Measurements from ENCODE around the gene SEC11C. TPM values are rescaled to one million over a fixed set of nuclear protein-coding genes. Genes with fewer than 3 reads are reported as not detected.

The SEC11C gene
- polyA plus RNA-seq (2013): 48.4 TPM

DNA sequence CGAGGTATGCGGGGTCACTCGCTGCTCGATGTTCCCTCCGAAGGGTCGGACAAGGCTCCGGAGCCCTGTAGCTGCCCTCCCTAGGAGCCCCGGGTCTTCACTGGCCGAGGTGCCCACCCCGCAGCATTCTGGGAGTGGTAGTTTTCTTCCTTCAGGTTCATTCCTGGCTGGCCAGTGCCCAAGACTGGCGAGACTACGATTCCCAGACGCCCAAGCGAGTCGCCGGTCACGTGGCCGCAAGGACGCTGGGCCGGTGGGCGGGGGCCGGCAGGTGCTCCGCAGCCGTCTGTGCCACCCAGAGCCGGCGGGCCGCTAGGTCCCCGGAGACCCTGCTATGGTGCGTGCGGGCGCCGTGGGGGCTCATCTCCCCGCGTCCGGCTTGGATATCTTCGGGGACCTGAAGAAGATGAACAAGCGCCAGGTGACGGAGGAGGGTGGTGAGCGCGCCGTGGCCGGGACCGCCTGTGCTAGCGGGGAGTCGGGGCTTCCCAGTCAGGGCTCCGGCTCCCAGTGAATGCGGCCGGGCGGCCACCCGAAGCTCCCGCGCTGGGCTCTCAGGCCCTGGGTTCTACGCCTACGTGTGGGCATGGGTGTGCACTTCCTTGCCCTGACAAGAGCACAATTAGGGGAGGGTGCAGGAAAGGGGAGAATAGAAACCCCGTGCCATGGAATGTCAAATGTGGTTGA is at the start of gene SEC11C:
Gene SEC11C, plus strand, starts transcription at position 270 of the 687 bp plus-strand sequence. Its CDS starts 65 bp downstream, at position 335.
- peak; percentile 98 to 99 (median 99) for DNase-seq
- no peaks in the 10 kb centered on the region for H3K9me3 ChIP-seq (ENCODE audit: control extremely low read depth in 1 of 5, control insufficient read depth in 4 of 5, insufficient read depth in 2 of 5, low read depth in 1 of 5, low read length in 4 of 5)
- ChIA-PET CTCF (no interaction called here), POLR2A (interaction anchor here (0.7 kb wide), 1 partner anchor 594 kb away, joined by 3 read pairs; no protein-coding TSS in a partner anchor)
- H3K27me3 ChIP-seq (replicated peaks in 2 of 5; ENCODE audit: control insufficient read depth in 4 of 5, insufficient read depth in 5 of 5, low read length in 4 of 5): peaks cover 0 to 5% (median 2%) of the 10 kb centered on the region in 5 experiments
- H3K27ac ChIP-seq (ENCODE audit: insufficient read depth in 1 of 2, low read depth in 1 of 2, low read length in 2 of 2, poor library complexity in 1 of 2, severe bottlenecking in 2 of 2): peak within 1 kb of the TSS; percentile 100
- H3K36me3 ChIP-seq (ENCODE audit: control insufficient read depth in 4 of 4, insufficient read depth in 4 of 4, low read length in 3 of 4): no peaks in the 10 kb centered on the region
- H3K4me3 ChIP-seq (ENCODE audit: control insufficient read depth in 1 of 7, extremely low read depth in 1 of 7, insufficient read depth in 4 of 7, low read depth in 2 of 7, low read length in 6 of 7): peak within 1 kb of the TSS; percentile 74 to 87 (median 79)
- 0% methylated on average over 43 of the region's 55 CpGs for WGBS (ENCODE audit: insufficient coverage)
- peaks cover 8 to 13% (median 10%) of the 10 kb centered on the region in 4 experiments for H3K4me1 ChIP-seq (ENCODE audit: control extremely low read depth in 1 of 4, control insufficient read depth in 4 of 4, insufficient read depth in 4 of 4, low read length in 3 of 4)

- Histone ChIP-seq H3K4me3 (ENCODE audit: control insufficient read depth in 1 of 7, extremely low read depth in 1 of 7, insufficient read depth in 4 of 7, low read depth in 2 of 7, low read length in 6 of 7) (no peak overlapping the region), H3K36me3 (ENCODE audit: control insufficient read depth in 4 of 4, insufficient read depth in 4 of 4, low read length in 3 of 4) (no peaks in the 10 kb centered on the region), H3K4me1 (ENCODE audit: control extremely low read depth in 1 of 4, control insufficient read depth in 4 of 4, insufficient read depth in 4 of 4, low read length in 3 of 4) (no peaks in the 10 kb centered on the region), H3K27ac (ENCODE audit: insufficient read depth in 1 of 2, low read depth in 1 of 2, low read length in 2 of 2, poor library complexity in 1 of 2, severe bottlenecking in 2 of 2) (no peak overlapping the region), H3K9me3 (ENCODE audit: control extremely low read depth in 1 of 5, control insufficient read depth in 4 of 5, insufficient read depth in 2 of 5, low read depth in 1 of 5, low read length in 4 of 5) (no peaks in the 10 kb centered on the region), H3K27me3 (replicated peaks in 2 of 5; ENCODE audit: control insufficient read depth in 4 of 5, insufficient read depth in 5 of 5, low read length in 4 of 5) (peaks cover 0 to 9% (median 0%) of the 10 kb centered on the region in 5 experiments)
- ChIA-PET CTCF (no interaction called here), POLR2A (no interaction called here)
- no peak for DNase-seq
- 94% methylated on average over 5 of the region's 5 CpGs for WGBS (ENCODE audit: insufficient coverage)
Observed at GRCh38 chr18:59090966-59091603, 48.6 kb upstream of the SEC11C start.

- H3K9me3 ChIP-seq (ENCODE audit: control extremely low read depth in 1 of 5, control insufficient read depth in 4 of 5, insufficient read depth in 2 of 5, low read depth in 1 of 5, low read length in 4 of 5): no peaks in the 10 kb centered on the region
- peaks cover 0 to 4% (median 0%) of the 10 kb centered on the region in 5 experiments for H3K27me3 ChIP-seq (replicated peaks in 2 of 5; ENCODE audit: control insufficient read depth in 4 of 5, insufficient read depth in 5 of 5, low read length in 4 of 5)
Observed at GRCh38 chr18:59093668-59094067, 46.0 kb upstream of the SEC11C start.

DNA sequence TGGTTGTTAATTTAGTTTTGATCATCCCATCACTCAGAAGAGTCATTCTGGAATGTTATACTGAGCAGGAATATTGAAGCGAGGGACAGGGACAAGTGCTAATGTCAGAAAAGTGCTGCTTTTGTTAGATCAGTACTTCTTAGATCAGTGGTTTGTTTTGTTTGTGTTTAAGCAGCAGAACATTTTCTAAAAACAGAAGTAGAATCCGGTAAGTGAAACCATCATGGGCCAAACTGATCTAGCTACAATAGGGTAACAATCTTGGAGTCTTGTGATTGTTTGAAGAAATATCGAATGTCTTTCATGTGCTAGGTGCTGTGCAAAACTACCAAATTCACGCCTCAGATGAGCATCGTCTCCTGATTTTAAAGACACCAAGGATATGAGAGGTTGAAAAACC is 45.1 kb upstream of the SEC11C start:
- CTCF ChIA-PET: no interaction called here
- H3K4me1 ChIP-seq (ENCODE audit: control extremely low read depth in 1 of 4, control insufficient read depth in 4 of 4, insufficient read depth in 4 of 4, low read length in 3 of 4): no peaks in the 10 kb centered on the region
- 95% methylated on average over 5 of the region's 5 CpGs for WGBS (ENCODE audit: insufficient coverage)
- H3K36me3 ChIP-seq (ENCODE audit: control insufficient read depth in 4 of 4, insufficient read depth in 4 of 4, low read length in 3 of 4): no peaks in the 10 kb centered on the region
- no peak for DNase-seq
- H3K4me3 ChIP-seq (ENCODE audit: control insufficient read depth in 1 of 7, extremely low read depth in 1 of 7, insufficient read depth in 4 of 7, low read depth in 2 of 7, low read length in 6 of 7): no peak overlapping the region
- H3K27me3 ChIP-seq (replicated peaks in 2 of 5; ENCODE audit: control insufficient read depth in 4 of 5, insufficient read depth in 5 of 5, low read length in 4 of 5): peaks cover 0 to 6% (median 0%) of the 10 kb centered on the region in 5 experiments
- H3K27ac ChIP-seq (ENCODE audit: insufficient read depth in 1 of 2, low read depth in 1 of 2, low read length in 2 of 2, poor library complexity in 1 of 2, severe bottlenecking in 2 of 2): no peak overlapping the region
- H3K9me3 ChIP-seq (ENCODE audit: control extremely low read depth in 1 of 5, control insufficient read depth in 4 of 5, insufficient read depth in 2 of 5, low read depth in 1 of 5, low read length in 4 of 5): no peaks in the 10 kb centered on the region
- POLR2A ChIA-PET: no interaction called here

More at GRCh38 chr18:59093668-59094067, 46.0 kb upstream of the SEC11C start:
- WGBS (ENCODE audit: insufficient coverage): 92% methylated on average over 4 of the region's 7 CpGs
- POLR2A ChIA-PET: no interaction called here
- no peaks in the 10 kb centered on the region for H3K4me1 ChIP-seq (ENCODE audit: control extremely low read depth in 1 of 4, control insufficient read depth in 4 of 4, insufficient read depth in 4 of 4, low read length in 3 of 4)
- CTCF ChIA-PET: interaction anchor here (1.4 kb wide), 1 partner anchor 8 kb away, joined by 3 read pairs; no protein-coding TSS in a partner anchor
- DNase-seq: no peak
- H3K27ac ChIP-seq (ENCODE audit: insufficient read depth in 1 of 2, low read depth in 1 of 2, low read length in 2 of 2, poor library complexity in 1 of 2, severe bottlenecking in 2 of 2): no peak overlapping the region
- no peaks in the 10 kb centered on the region for H3K36me3 ChIP-seq (ENCODE audit: control insufficient read depth in 4 of 4, insufficient read depth in 4 of 4, low read length in 3 of 4)
- no peak overlapping the region for H3K4me3 ChIP-seq (ENCODE audit: control insufficient read depth in 1 of 7, extremely low read depth in 1 of 7, insufficient read depth in 4 of 7, low read depth in 2 of 7, low read length in 6 of 7)

DNA sequence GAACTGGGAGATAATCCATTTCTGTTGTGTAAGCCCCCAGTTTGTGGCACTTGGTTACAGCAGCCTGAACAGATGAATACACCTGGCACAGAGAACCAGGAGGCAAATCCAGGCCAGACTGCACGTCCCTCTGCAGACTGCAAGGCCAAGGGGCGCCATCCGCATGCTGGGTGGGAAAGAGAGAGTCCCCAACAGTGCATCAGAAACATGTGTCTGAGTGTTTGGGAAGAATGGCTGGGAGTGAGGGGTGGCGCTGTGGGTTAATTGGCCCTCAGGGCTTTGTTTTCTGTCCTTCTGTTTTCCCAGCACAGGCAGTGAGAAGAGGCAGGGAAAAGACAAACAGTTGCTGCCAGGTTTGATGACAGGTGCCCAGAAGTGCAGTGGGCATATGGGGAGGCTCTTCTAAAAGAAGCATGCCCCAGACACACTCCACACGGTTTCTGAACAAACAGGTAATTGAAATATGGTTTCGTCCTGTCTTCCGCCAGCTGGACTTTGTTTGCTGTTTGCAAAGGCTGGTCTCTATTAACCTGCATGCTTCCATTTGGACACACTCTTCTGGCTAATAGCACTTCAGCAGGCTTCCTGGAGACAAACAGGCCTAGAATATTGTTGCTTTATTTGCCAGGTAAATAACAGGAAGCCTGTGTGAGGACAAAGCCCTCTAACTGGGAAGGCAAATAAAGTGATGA is 43.4 kb upstream of the SEC11C start:
- no peak for DNase-seq
- CTCF ChIA-PET: no interaction called here
- H3K4me3 ChIP-seq (ENCODE audit: control insufficient read depth in 1 of 7, extremely low read depth in 1 of 7, insufficient read depth in 4 of 7, low read depth in 2 of 7, low read length in 6 of 7): no peak overlapping the region
- POLR2A ChIA-PET: no interaction called here
- WGBS (ENCODE audit: insufficient coverage): 94% methylated on average over 3 of the region's 7 CpGs
- no peaks in the 10 kb centered on the region for H3K36me3 ChIP-seq (ENCODE audit: control insufficient read depth in 4 of 4, insufficient read depth in 4 of 4, low read length in 3 of 4)
- peaks cover 0 to 13% (median 0%) of the 10 kb centered on the region in 5 experiments for H3K27me3 ChIP-seq (replicated peaks in 2 of 5; ENCODE audit: control insufficient read depth in 4 of 5, insufficient read depth in 5 of 5, low read length in 4 of 5)
- no peaks in the 10 kb centered on the region for H3K9me3 ChIP-seq (ENCODE audit: control extremely low read depth in 1 of 5, control insufficient read depth in 4 of 5, insufficient read depth in 2 of 5, low read depth in 1 of 5, low read length in 4 of 5)
- no peaks in the 10 kb centered on the region for H3K4me1 ChIP-seq (ENCODE audit: control extremely low read depth in 1 of 4, control insufficient read depth in 4 of 4, insufficient read depth in 4 of 4, low read length in 3 of 4)
- no peak overlapping the region for H3K27ac ChIP-seq (ENCODE audit: insufficient read depth in 1 of 2, low read depth in 1 of 2, low read length in 2 of 2, poor library complexity in 1 of 2, severe bottlenecking in 2 of 2)

- no CpG with 5 or more reads among the region's 4 CpGs for WGBS (ENCODE audit: insufficient coverage)
- no peak for DNase-seq
- H3K4me1 ChIP-seq (ENCODE audit: control extremely low read depth in 1 of 4, control insufficient read depth in 4 of 4, insufficient read depth in 4 of 4, low read length in 3 of 4): no peaks in the 10 kb centered on the region
- no peak overlapping the region for H3K27ac ChIP-seq (ENCODE audit: insufficient read depth in 1 of 2, low read depth in 1 of 2, low read length in 2 of 2, poor library complexity in 1 of 2, severe bottlenecking in 2 of 2)
- CTCF ChIA-PET: no interaction called here
- POLR2A ChIA-PET: no interaction called here
- peaks cover 0 to 2% (median 0%) of the 10 kb centered on the region in 5 experiments for H3K9me3 ChIP-seq (ENCODE audit: control extremely low read depth in 1 of 5, control insufficient read depth in 4 of 5, insufficient read depth in 2 of 5, low read depth in 1 of 5, low read length in 4 of 5)
- no peak overlapping the region for H3K4me3 ChIP-seq (ENCODE audit: control insufficient read depth in 1 of 7, extremely low read depth in 1 of 7, insufficient read depth in 4 of 7, low read depth in 2 of 7, low read length in 6 of 7)
- peaks cover 0 to 14% (median 7%) of the 10 kb centered on the region in 5 experiments for H3K27me3 ChIP-seq (replicated peaks in 2 of 5; ENCODE audit: control insufficient read depth in 4 of 5, insufficient read depth in 5 of 5, low read length in 4 of 5)
- no peaks in the 10 kb centered on the region for H3K36me3 ChIP-seq (ENCODE audit: control insufficient read depth in 4 of 4, insufficient read depth in 4 of 4, low read length in 3 of 4)
Observed at GRCh38 chr18:59101830-59102414, 37.8 kb upstream of the SEC11C start.
